PC-3 (cell line): ENCODE data around the gene CLINT1. TPM values are rescaled to one million over a fixed set of nuclear protein-coding genes. Genes with fewer than 3 reads are reported as not detected.
A peak's percentile ranks its signal among the peaks of the same experiment; 100 is the strongest.

Experiments
- ATAC-seq: fragments of 200-7000 bp; cut with Tn5 transposase; 2 replicates; pipeline ENCODE4 v1.9.1; 2020; ENCODE audit warnings: mild to moderate bottlenecking, moderate library complexity
- BruUV-seq: library from RNA; stranded (reverse); fragments of 400-500 nt; replicated peaks from 2 replicates; lab custom pipeline; 2021; lab: Mats Ljungman, UMichigan
- CTCF ChIA-PET: fragments of 300-600 bp; sonication (Branson Sonifier 250); formaldehyde crosslinking; loops from one replicate; lab custom pipeline; 2022; ENCODE audit warnings: antibody characterized with exemption; lab: Charles Lee
- POLR2A ChIA-PET: fragments of 300-600 bp; sonication (Branson Sonifier 250); formaldehyde crosslinking; loops from one replicate; lab custom pipeline; 2022; ENCODE audit warnings: antibody characterized with exemption; ENCODE audit not compliant: unreplicated experiment; lab: Charles Lee
- DNase-seq: peaks from one replicate; pipeline ENCODE4 v3.0.0-alpha.2; 2015
- H2AFZ ChIP-seq: fragments of 300-600 bp; sonication (generic); 2 replicates; pipeline ENCODE4 v1.6.0; 2016; ENCODE audit warnings: antibody characterized with exemption, low read length
- H3F3A ChIP-seq: fragments of 300-600 bp; sonication (generic); one replicate; pipeline ENCODE4 v1.6.0; 2017; ENCODE audit warnings: antibody characterized with exemption, low read length, control low read depth, mild to moderate bottlenecking; ENCODE audit not compliant: unreplicated experiment
- H3K27ac ChIP-seq: fragments of 300-600 bp; sonication (generic); 2 replicates; pipeline ENCODE4 v1.5.1; 2016; ENCODE audit warnings: mild to moderate bottlenecking, low read length
- H3K27me3 ChIP-seq: fragments of 300-600 bp; sonication (generic); 2 replicates; pipeline ENCODE4 v1.6.1; 2016; ENCODE audit warnings: low read length, mixed read lengths
- H3K36me3 ChIP-seq: fragments of 300-600 bp; sonication (generic); 2 replicates; pipeline ENCODE4 v1.6.1; 2016; ENCODE audit warnings: low read depth, mixed run types, low read length, mixed read lengths
- H3K4me1 ChIP-seq: fragments of 300-600 bp; sonication (generic); 2 replicates; pipeline ENCODE4 v1.5.1; 2016; ENCODE audit warnings: low read length; ENCODE audit not compliant: insufficient read depth
- H3K4me2 ChIP-seq: fragments of 300-600 bp; sonication (generic); 2 replicates; pipeline ENCODE4 v1.6.0; 2016; ENCODE audit warnings: low read length
- H3K4me3 ChIP-seq: fragments of 300-600 bp; sonication (generic); 2 replicates; pipeline ENCODE4 v1.5.1; 2016; ENCODE audit warnings: mild to moderate bottlenecking, low read length, mixed read lengths
- H3K79me2 ChIP-seq: fragments of 300-600 bp; sonication (generic); 2 replicates; pipeline ENCODE4 v1.6.1; 2017; ENCODE audit warnings: low read length, mixed read lengths
- H3K9ac ChIP-seq: fragments of 300-600 bp; sonication (generic); 2 replicates; pipeline ENCODE4 v1.6.0; 2016; ENCODE audit warnings: mild to moderate bottlenecking, low read length
- H3K9me2 ChIP-seq: fragments of 300-600 bp; sonication (generic); replicated peaks from 2 replicates; pipeline ENCODE4 v1.6.1; 2016; ENCODE audit warnings: mixed run types, low read length, mixed read lengths
- H3K9me3 ChIP-seq: fragments of 300-600 bp; sonication (generic); 2 replicates; pipeline ENCODE4 v1.6.1; 2016; ENCODE audit warnings: low read length, mixed read lengths
- H4K20me1 ChIP-seq: fragments of 300-600 bp; sonication (generic); 2 replicates; pipeline ENCODE4 v1.6.1; 2016; ENCODE audit warnings: low read length, mixed read lengths
- EZH2 ChIP-seq: fragments of 300-600 bp; sonication (generic); IDR thresholded peaks from one replicate; pipeline ENCODE4 v1.6.1; 2017; ENCODE audit warnings: antibody characterized with exemption, mild to moderate bottlenecking, low read length; ENCODE audit not compliant: unreplicated experiment
- EZH2phosphoT487 ChIP-seq: fragments of 300-600 bp; sonication (generic); IDR thresholded peaks from 2 replicates; pipeline ENCODE4 v1.6.1; 2018; ENCODE audit warnings: mild to moderate bottlenecking, antibody characterized with exemption, low read length, borderline replicate concordance
- intact Hi-C: fragments of 100-400 bp; cut with micrococcal nuclease; formaldehyde crosslinking; loops from 2 replicates; pipeline ENCODE4 v1.9.0; 2023
- total RNA-seq: library from RNA; depleted of rRNA; stranded (reverse); fragments of >200 nt; gene quantifications from 2 replicates; pipeline ENCODE4 v1.2.3, GENCODE V29; 2014
- TF ChIP-seq, protein P1 (sequence below): fragments of 300-600 bp; sonication (generic); conservative IDR thresholded peaks from 2 replicates; pipeline ENCODE4 v1.5.1; 2017; ENCODE audit warnings: antibody characterized with exemption, low read depth, mild to moderate bottlenecking, low read length

Gene CLINT1
- total RNA-seq, 1 experiment from 2014 or later = 125 TPM

DNA sequence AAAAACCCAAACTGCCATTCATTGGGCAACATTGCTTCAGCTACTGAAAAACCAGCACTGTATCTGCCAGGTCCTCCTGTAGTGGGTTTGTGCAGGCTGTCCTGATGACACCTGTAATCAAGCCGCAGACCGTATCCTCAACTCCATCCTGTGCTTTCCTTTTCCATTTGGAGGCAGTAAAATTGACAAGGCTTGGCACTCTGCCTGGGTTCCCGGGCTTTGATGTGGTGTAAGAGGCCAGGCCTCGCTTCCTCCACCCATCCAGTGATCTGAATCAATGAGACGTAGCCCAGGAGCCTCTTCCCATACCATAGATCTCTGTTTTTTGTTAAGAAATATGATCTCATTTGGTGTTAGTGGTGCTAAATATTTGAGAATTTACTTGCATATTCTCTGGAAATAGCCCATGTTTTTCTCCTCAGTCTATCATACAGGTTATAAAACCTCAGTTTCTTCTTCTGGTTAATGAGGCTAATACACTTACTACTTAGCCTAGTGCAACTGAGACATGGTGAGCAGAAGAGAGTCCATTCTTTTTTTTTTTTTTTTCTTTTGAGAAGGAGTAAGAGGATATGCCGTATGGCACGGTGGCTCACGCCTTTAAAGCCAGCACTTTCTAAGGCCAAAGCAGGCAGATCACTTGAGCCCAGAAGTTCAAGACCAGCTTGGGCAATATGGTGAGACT is 80.7 kb downstream of the CLINT1 start:
- CTCF ChIA-PET = no interaction called here
- ATAC-seq = peak; percentile 55
- BruUV-seq = no TSS peak

GRCh38 chr5:157772127-157772526 is 86.8 kb downstream of the CLINT1 start:
- no TSS peak for BruUV-seq
- intact Hi-C loops = no loop called here

More for the DNA sequence above, 80.7 kb downstream of the CLINT1 start:
- no peaks in the 10 kb centered on the region for H3K36me3 ChIP-seq
- TF ChIP-seq EZH2phosphoT487 (no peak), EZH2 (no peak)
- TF ChIP-seq, protein P1, sequence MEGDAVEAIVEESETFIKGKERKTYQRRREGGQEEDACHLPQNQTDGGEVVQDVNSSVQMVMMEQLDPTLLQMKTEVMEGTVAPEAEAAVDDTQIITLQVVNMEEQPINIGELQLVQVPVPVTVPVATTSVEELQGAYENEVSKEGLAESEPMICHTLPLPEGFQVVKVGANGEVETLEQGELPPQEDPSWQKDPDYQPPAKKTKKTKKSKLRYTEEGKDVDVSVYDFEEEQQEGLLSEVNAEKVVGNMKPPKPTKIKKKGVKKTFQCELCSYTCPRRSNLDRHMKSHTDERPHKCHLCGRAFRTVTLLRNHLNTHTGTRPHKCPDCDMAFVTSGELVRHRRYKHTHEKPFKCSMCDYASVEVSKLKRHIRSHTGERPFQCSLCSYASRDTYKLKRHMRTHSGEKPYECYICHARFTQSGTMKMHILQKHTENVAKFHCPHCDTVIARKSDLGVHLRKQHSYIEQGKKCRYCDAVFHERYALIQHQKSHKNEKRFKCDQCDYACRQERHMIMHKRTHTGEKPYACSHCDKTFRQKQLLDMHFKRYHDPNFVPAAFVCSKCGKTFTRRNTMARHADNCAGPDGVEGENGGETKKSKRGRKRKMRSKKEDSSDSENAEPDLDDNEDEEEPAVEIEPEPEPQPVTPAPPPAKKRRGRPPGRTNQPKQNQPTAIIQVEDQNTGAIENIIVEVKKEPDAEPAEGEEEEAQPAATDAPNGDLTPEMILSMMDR = no peak
- no peak overlapping the region for H3K27ac ChIP-seq
- no peaks in the 10 kb centered on the region for H3K79me2 ChIP-seq
- no peak overlapping the region for H3K4me3 ChIP-seq
- no peaks in the 10 kb centered on the region for H3K9me2 ChIP-seq
- H3K9ac ChIP-seq = no peak overlapping the region
- no peaks in the 10 kb centered on the region for H4K20me1 ChIP-seq
- H2AFZ ChIP-seq = no peak overlapping the region
- no peaks in the 10 kb centered on the region for H3K9me3 ChIP-seq
- intact Hi-C loops = no loop called here
- no peak overlapping the region for H3K4me2 ChIP-seq
- POLR2A ChIA-PET = no interaction called here
- peak; percentile 71 for DNase-seq
- no peaks in the 10 kb centered on the region for H3K27me3 ChIP-seq
- no peaks in the 10 kb centered on the region for H3F3A ChIP-seq
- no peaks in the 10 kb centered on the region for H3K4me1 ChIP-seq

More at GRCh38 chr5:157772127-157772526, 86.8 kb downstream of the CLINT1 start:
- H3K4me2 ChIP-seq = no peak overlapping the region
- no peak overlapping the region for H3K27ac ChIP-seq
- no peak overlapping the region for H3K4me3 ChIP-seq
- DNase-seq (no peak), ATAC-seq (no peak)
- H2AFZ ChIP-seq = no peak overlapping the region
- no peaks in the 10 kb centered on the region for H4K20me1 ChIP-seq
- no peaks in the 10 kb centered on the region for H3F3A ChIP-seq
- no peaks in the 10 kb centered on the region for H3K36me3 ChIP-seq
- peaks cover 6% of the 10 kb centered on the region for H3K4me1 ChIP-seq
- H3K9ac ChIP-seq = no peak overlapping the region
- TF ChIP-seq EZH2 (no peak), EZH2phosphoT487 (no peak)
- TF ChIP-seq, protein P1 = no peak
- CTCF ChIA-PET = interaction anchor here (0.6 kb wide), 1 partner anchor 24 kb away, joined by 6 read pairs; no protein-coding TSS in a partner anchor
- POLR2A ChIA-PET = no interaction called here
- no peaks in the 10 kb centered on the region for H3K79me2 ChIP-seq
- no peaks in the 10 kb centered on the region for H3K9me2 ChIP-seq
- H3K9me3 ChIP-seq = no peaks in the 10 kb centered on the region
- no peaks in the 10 kb centered on the region for H3K27me3 ChIP-seq
